Erythroblast (primary cell): ENCODE data around the gene UGT1A6.

Source experiments
- DNase-seq, 2 experiments: peaks; one replicate each; lab custom pipeline; 2025; lab: John Stamatoyannopoulos, UW
- GATA1 ChIP-seq: IDR thresholded peaks from 2 replicates; pipeline ENCODE4 v1.6.1; 2011; ENCODE audit warnings: low read depth, mild to moderate bottlenecking, control low read depth, low read length, moderate library complexity
- POLR2A ChIP-seq: IDR thresholded peaks from 2 replicates; pipeline ENCODE4 v1.6.1; 2011; ENCODE audit warnings: mild to moderate bottlenecking, low read length

The UGT1A6 gene

DNA sequence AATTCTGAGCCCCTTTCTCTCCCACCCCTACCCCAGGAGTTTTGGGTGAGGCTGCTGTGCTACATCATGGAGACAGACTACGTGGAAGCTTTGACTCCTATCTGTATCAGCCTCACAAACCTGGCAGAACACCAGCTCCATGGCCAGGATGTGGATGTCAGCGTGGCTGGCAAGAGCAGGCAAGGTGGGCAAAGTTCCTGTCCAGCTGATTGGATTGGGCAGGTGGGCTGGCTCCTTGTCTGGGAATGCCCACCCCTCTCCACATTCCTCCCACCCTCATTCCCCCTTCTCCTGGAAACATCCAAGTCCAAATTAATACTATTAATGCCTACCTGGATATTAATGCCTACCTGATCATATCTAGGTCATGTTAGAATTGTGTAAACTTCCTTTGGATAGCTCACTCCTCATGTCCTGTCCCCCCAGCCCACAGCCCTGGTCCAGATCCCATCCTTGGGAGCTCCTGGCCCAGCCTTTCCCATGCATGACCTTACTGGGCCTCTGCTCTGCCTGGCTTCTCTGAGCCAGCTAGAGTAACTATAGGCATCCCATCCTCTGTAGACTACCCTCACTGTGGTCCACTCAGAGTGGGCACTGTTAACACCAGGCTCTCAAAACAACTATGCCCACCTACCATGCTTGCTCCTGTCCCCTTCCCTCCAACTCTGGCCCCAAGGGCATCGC, 109.6 kb downstream of the UGT1A6 start:
- no peak for DNase-seq
- TF ChIP-seq POLR2A: no peak
- no peak for TF ChIP-seq GATA1

DNA sequence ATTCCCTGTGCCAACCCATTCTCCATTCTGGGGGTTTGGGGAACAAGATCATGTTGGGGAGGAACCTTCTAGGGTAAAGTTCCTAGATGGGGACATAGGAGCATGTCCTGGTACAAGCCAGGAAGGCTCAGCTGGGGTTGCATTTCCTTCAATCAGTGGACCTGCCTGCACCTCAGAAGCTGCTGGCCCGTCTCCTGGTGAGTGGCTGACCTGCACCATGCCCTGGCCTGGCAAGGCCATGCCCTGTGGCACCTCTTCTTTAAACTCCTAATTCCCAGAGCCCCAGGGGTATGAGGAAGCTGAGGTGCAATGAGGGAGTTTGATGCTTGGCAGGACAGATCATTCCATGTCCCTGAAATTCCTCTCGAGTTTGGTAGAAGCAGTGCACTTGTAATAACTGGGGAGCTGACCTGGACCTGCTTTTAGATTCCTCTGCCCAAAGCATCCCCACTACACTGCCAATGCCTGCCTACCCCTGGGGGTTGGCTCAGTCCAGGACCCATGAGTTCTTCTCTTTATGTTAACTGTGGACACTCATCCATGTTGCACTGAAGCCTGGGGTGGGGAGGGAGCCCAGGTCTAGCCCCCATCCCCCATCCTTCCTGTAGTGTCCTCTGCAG, 110.7 kb downstream of the UGT1A6 start:
- no peak for TF ChIP-seq GATA1
- no peak for TF ChIP-seq POLR2A
- no peak for DNase-seq

DNA sequence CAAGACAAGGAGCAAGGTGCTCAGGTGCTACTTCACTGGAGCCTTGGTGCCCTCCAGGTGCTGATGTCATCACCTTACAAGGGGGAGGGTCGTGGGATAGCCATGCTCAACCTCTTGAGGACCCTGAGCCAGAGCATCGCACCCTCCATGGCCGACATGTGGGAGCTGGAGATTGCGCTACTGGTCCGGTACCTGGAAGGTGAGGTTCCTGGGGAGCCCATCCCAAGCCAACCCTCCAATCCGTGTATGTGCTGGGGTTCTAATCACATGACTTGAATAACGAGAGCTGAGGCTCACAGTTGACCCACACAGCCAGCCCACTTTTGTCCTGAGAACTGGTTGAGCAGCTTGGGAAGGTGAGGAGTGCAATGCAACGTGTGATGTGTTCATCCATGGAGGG, 111.3 kb downstream of the UGT1A6 start:
- no peak for TF ChIP-seq GATA1
- no peak for TF ChIP-seq POLR2A
- DNase-seq: no peak

DNA sequence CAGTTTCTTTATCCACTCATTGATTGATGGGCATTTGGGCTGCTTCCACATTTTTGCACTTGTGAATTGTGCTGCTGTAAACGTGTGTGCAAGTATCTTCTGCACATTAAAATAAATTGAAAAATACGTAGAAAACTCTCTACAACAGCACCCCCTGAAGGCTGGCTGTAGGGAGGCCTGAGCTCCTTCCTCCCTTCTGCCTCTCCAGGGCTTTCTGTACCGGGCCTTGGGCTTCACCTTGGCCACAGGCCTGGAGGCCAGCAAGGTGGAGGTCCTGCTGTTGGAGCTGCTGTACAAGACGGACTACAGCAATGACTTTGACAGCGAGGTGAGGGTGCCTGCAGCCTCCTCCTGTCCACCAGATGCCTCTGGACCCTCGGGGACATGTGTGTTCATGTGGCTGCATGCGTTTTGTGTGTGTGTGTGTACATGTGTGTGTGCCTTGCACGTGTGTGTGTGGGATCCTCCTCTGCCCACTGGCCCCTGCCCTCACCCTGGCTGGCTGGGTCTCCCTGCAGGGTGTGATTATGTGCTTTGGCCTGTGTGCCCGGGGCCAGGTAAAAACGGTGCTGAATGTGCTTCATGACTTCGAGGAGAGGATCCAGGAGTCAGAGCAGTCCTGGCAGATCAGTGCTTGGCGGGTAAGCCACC, 114.7 kb downstream of the UGT1A6 start:
- no peak for TF ChIP-seq POLR2A
- TF ChIP-seq GATA1: no peak
- DNase-seq: no peak

DNA sequence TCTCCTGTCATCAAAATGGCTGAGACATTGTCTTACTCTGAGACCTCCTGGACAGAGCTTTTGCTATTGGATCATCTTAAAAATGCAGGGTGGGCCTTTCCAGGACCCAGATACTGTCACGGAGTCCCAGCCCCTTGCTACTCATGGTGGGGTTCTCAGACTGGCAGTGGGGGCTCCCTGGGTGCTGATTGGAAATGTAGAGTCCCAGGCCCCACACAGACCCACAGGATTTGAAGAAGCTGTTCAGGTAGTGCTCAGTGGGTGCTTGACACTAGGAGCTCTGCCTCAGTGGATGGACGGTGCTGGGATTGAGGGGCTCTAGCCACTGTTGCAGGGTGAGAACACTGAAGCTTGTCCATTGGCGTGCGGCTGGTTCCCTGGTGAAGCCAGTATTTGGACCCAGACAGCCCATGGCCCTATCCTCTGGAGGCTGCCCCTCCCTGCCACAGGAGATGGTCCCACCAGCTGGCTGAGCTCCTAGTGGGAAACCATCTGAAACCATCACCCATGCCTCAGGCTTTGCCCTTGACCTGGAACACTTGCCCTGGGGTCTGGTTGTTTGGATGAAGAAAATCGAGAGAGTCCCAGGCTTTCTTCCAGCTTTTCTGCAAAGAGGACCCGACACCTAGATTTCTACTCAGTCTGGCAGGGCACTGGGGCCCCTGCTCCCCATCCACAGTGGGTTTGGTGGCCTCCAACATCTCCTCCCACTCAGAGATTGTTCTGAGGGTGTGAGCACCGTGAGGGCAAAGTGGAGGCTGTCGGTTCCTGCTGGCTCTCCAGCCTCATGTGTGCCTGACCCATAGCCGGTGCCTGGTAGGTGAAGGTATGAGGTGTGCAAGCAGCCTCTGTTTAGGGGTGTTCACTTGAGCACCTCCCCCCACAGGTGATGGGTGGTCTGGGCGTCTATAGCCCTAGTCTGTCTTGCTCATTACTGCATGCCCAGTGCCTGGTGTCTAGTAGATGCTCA, 115.6 kb downstream of the UGT1A6 start:
- DNase-seq: no peak
- TF ChIP-seq POLR2A (no peak), GATA1 (no peak)

DNA sequence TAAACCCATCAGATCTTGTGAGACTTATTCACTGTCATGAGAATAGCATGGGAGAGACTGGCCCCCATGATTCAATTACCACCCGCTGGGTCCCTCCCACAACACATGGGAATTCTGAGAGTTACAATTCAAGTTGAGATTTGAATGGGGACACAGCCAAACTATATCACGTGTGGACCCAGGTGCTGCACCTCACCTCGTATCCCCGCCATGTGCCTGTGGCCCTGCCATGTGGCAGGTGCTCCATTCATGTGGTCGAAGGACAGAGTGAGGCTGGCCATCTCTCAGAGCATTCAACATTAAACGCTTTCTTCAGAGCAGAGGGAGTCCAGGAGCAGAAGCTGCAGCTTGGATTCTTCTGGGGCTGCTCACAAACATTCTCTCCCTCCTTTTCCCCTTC, 117.7 kb downstream of the UGT1A6 start:
- TF ChIP-seq GATA1 (no peak), POLR2A (no peak)
- DNase-seq: no peak

DNA sequence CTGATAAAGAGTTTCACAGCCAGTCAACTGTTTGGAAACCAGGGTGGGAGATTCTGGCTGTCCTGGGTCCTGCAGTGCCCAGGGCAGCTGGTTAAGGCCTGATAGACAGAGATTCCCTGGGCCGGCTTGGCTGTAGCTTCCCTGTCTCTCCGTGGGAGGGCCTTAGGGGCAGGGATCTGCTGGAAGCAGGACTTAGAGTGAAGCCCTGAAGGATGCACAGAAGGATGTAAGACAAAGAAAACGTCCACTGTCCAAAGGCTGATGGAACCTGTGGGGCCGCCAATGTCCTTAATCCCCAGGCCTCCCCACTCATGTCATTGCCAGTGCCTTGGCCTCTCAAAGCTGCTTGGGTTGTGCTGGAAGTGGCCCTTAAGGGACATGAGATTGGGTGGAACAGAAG, 118.4 kb downstream of the UGT1A6 start:
- TF ChIP-seq POLR2A (no peak), GATA1 (no peak)
- no peak for DNase-seq

DNA sequence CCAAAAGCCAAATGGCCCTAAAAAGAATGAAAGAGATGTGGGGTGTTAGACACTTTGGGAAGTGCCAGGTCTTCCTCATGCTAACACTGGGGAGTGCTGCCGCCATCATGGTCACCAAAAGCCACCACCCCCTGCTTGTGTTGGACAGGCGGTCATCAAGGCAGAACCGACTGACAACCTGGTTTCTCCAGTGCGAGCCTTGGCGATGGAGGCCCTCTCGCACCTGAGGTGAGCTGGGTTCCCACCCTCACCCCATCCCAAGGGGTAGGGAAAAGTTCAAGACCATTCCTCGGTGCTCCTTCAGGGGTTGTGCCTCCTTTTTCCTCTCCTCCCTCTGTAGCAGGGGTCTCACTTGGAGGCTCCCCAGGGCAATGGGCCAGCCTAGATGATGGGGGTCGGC, 119.0 kb downstream of the UGT1A6 start:
- TF ChIP-seq POLR2A (no peak), GATA1 (no peak)
- DNase-seq: no peak

DNA sequence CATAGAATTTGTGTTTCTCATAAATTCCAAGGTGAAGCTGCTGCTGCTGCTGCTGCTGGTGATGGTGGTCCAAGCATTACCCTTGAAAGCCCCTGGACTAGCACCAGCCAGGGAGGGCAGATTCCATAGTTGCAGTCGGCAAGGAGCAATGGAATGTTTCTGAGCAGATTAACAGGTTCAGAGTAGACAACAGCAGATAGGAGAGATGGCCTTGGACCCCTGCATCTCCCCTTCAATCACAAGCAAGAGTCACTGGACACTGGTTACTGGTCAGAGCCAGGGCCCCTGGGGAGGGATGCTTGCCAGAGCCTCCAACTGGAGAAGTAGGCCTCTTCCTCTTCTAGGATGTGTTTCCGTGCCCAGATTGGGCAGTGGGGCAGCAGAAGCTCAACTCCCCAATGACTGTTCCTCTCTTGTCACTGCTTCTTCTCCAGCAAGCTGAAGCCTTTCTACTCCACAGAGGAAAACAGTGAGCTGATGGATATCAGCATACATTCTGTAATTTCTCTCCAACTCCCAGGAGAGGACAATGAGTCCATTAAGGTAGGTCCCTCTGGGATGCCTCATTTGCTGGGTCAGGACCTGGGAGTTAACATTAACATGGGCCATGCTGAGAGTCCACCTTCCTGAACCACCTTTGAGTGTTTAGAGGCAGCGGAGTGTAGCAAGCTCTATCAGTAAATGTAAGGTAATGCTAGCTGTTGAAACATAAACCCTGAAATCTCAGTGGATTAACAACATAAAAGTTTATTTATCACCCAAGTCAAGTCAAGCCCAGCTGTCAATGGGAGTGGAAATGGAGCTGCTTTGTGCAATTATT, 120.8 kb downstream of the UGT1A6 start:
- no peak for DNase-seq
- TF ChIP-seq POLR2A: no peak
- no peak for TF ChIP-seq GATA1

DNA sequence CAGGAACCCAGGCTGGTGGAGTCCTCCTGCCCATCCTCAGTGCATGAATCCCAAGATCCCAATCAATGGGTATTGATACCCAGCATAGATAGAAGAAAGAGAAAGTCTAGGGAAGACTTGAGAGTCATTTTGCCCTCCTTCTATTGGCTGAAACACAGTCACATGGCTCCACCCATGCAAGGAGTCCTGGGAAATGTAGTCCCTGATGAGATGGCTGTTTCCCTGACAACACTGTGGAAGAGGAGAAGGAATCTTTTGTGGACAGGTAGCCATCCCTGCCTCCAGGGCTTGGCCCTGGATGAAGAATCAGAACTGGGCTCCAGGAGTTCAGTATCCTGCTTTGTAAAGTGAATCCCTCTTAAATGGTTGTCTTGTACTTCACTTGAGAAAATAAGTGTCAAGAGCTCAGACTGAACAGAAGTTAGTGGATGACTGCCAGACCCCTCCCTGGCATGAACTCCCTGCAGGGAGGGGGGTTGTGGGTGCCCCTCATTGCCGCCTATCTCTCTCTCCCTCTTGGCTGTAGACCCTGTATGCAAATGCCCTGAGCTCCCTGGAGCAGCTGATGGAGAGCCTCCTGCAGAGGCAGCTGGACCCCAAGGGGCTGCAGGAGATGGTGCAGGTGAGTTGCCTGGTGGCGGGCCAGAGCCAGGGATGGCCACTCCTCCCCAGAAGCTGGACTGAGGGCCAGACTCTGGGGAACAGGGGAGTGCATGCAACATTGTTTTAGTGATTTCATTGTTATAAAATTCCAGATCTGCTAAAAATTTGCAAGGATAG, 121.6 kb downstream of the UGT1A6 start:
- no peak for TF ChIP-seq POLR2A
- TF ChIP-seq GATA1: no peak

DNA sequence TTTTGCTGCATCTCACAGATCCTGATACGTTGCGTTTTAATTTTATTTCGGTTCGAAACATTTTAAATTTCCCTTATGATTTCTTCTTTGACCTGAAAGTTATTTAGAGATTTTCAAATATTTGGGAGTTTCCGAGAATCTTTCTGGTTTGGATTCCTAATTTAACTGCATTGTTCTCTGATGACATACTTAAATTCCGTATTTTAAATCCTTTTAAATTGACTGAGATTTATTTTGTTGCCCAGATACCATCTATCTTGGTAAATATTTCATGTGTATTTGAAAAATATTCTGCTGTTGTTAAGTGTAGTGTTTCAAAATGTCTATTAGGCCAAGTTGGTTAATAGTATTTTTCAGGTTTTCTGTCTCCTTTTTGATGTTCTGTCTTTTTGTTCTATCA, 123.2 kb downstream of the UGT1A6 start:
- DNase-seq: no peak
- TF ChIP-seq POLR2A (no peak), GATA1 (no peak)

More for the DNA sequence above, 121.6 kb downstream of the UGT1A6 start:
- DNase-seq: no peak

DNA sequence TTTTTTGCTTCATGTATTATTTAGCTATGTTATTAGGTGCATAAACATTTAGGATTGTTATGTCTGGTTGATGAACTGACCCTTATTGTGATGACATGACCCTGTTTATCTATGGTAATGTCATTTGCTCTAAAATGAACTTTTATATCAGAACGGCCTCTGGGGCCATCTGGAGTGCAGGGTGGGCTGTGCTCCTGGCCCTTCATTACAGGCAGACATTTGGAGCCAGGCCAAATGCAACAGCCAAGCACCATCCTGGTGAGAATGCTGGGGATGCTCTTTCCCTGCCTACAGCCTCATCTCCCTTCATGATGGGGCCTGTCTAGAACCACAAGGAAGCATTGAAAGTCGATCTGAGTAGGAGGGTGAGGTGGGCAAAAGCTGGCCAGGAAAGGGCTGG, 123.6 kb downstream of the UGT1A6 start:
- no peak for TF ChIP-seq POLR2A
- TF ChIP-seq GATA1: no peak
- DNase-seq: no peak
